Muscle layer of colon (tissue), 2 donors: ENCODE results near the gene ITM2C.

Source experiments
- H3K27ac ChIP-seq: one replicate; pipeline ENCODE4 v1.7.0; 2013; ENCODE audit warnings: low read depth, mild to moderate bottlenecking, low read length, moderate library complexity
- H3K27me3 ChIP-seq, 2 donors: one replicate each; pipeline ENCODE4 v1.7.0; 2013; ENCODE audit warnings: low read length in 2 of 2, mild to moderate bottlenecking in 2 of 2; ENCODE audit not compliant: insufficient read depth in 2 of 2, control insufficient read depth in 1 of 2
- H3K36me3 ChIP-seq: one replicate; pipeline ENCODE4 v1.7.0; 2013; ENCODE audit warnings: mild to moderate bottlenecking, low read length; ENCODE audit not compliant: insufficient read depth
- H3K4me1 ChIP-seq: one replicate; pipeline ENCODE4 v1.7.0; 2013; ENCODE audit warnings: mild to moderate bottlenecking, low read length; ENCODE audit not compliant: insufficient read depth
- H3K4me3 ChIP-seq, 2 donors: one replicate each; pipeline ENCODE4 v1.7.0; 2013; ENCODE audit warnings: low read length in 2 of 2, low read depth in 1 of 2, mild to moderate bottlenecking in 1 of 2, moderate library complexity in 1 of 2
- H3K9ac ChIP-seq: one replicate; pipeline ENCODE4 v1.7.0; 2013; ENCODE audit warnings: low read length
- H3K9me3 ChIP-seq: one replicate; pipeline ENCODE4 v1.7.0; 2013; ENCODE audit warnings: mild to moderate bottlenecking, low read length
- donor health status: abdominal sarcoma.
- donor health status: Adenocarcinoma of cecum.

ITM2C gene

GRCh38 chr2:230898016-230898712 lies 33.4 kb downstream of the ITM2C start:
- Histone ChIP-seq H3K27me3 (no peaks in the 10 kb centered on the region), H3K36me3 (no peaks in the 10 kb centered on the region), H3K4me3 (no peak overlapping the region), H3K9ac (no peak overlapping the region), H3K27ac (no peak overlapping the region), H3K9me3 (no peaks in the 10 kb centered on the region), H3K4me1 (no peaks in the 10 kb centered on the region)

- no peaks in the 10 kb centered on the region for H3K9me3 ChIP-seq
- H3K27ac ChIP-seq = no peak overlapping the region
- H3K4me3 ChIP-seq = no peak overlapping the region
- no peaks in the 10 kb centered on the region for H3K4me1 ChIP-seq
- no peak overlapping the region for H3K9ac ChIP-seq
- no peaks in the 10 kb centered on the region for H3K27me3 ChIP-seq
- H3K36me3 ChIP-seq = no peaks in the 10 kb centered on the region
Observed at GRCh38 chr2:230898713-230899091, 34.0 kb downstream of the ITM2C start.

GRCh38 chr2:230899287-230899686 lies 34.5 kb downstream of the ITM2C start:
- Histone ChIP-seq H3K4me3 (no peak overlapping the region), H3K27ac (no peak overlapping the region), H3K4me1 (no peaks in the 10 kb centered on the region), H3K36me3 (no peaks in the 10 kb centered on the region), H3K9me3 (no peaks in the 10 kb centered on the region), H3K9ac (no peak overlapping the region), H3K27me3 (no peaks in the 10 kb centered on the region)

- no peak overlapping the region for H3K27ac ChIP-seq
- no peaks in the 10 kb centered on the region for H3K9me3 ChIP-seq
- H3K27me3 ChIP-seq = no peaks in the 10 kb centered on the region
- H3K4me1 ChIP-seq = no peaks in the 10 kb centered on the region
- no peak overlapping the region for H3K4me3 ChIP-seq
- H3K9ac ChIP-seq = no peak overlapping the region
- H3K36me3 ChIP-seq = no peaks in the 10 kb centered on the region
Observed at GRCh38 chr2:230899786-230900185, 35.0 kb downstream of the ITM2C start.

- H3K36me3 ChIP-seq = no peaks in the 10 kb centered on the region
- H3K27ac ChIP-seq = no peak overlapping the region
- no peaks in the 10 kb centered on the region for H3K4me1 ChIP-seq
- H3K9ac ChIP-seq = no peak overlapping the region
- H3K27me3 ChIP-seq = no peaks in the 10 kb centered on the region
- no peaks in the 10 kb centered on the region for H3K9me3 ChIP-seq
- no peak overlapping the region for H3K4me3 ChIP-seq
Observed at GRCh38 chr2:230900336-230900995, 35.7 kb downstream of the ITM2C start.

GRCh38 chr2:230901006-230901405 lies 36.3 kb downstream of the ITM2C start:
- Histone ChIP-seq H3K36me3 (no peaks in the 10 kb centered on the region), H3K27ac (no peak overlapping the region), H3K4me3 (no peak overlapping the region), H3K4me1 (no peaks in the 10 kb centered on the region), H3K27me3 (no peaks in the 10 kb centered on the region), H3K9ac (no peak overlapping the region), H3K9me3 (no peaks in the 10 kb centered on the region)

- H3K9me3 ChIP-seq = no peaks in the 10 kb centered on the region
- no peaks in the 10 kb centered on the region for H3K4me1 ChIP-seq
- H3K27ac ChIP-seq = no peak overlapping the region
- H3K9ac ChIP-seq = no peak overlapping the region
- no peak overlapping the region for H3K4me3 ChIP-seq
- no peaks in the 10 kb centered on the region for H3K27me3 ChIP-seq
- H3K36me3 ChIP-seq = no peaks in the 10 kb centered on the region
Observed at GRCh38 chr2:230902180-230902899, 37.6 kb downstream of the ITM2C start.

- no peak overlapping the region for H3K9ac ChIP-seq
- no peak overlapping the region for H3K4me3 ChIP-seq
- H3K27ac ChIP-seq = no peak overlapping the region
- no peaks in the 10 kb centered on the region for H3K9me3 ChIP-seq
- no peaks in the 10 kb centered on the region for H3K36me3 ChIP-seq
- H3K27me3 ChIP-seq = no peaks in the 10 kb centered on the region
- H3K4me1 ChIP-seq = no peaks in the 10 kb centered on the region
Observed at GRCh38 chr2:230903231-230904150, 38.7 kb downstream of the ITM2C start.

GRCh38 chr2:230904856-230905447 lies 40.2 kb downstream of the ITM2C start:
- no peak overlapping the region for H3K9ac ChIP-seq
- H3K4me3 ChIP-seq = no peak overlapping the region
- no peaks in the 10 kb centered on the region for H3K36me3 ChIP-seq
- no peak overlapping the region for H3K27ac ChIP-seq
- no peaks in the 10 kb centered on the region for H3K27me3 ChIP-seq
- H3K4me1 ChIP-seq = no peaks in the 10 kb centered on the region
- H3K9me3 ChIP-seq = no peaks in the 10 kb centered on the region

GRCh38 chr2:230905448-230906421 lies 41.0 kb downstream of the ITM2C start:
- Histone ChIP-seq H3K9me3 (no peaks in the 10 kb centered on the region), H3K4me1 (no peaks in the 10 kb centered on the region), H3K9ac (no peak overlapping the region), H3K36me3 (no peaks in the 10 kb centered on the region), H3K27ac (no peak overlapping the region), H3K27me3 (no peaks in the 10 kb centered on the region), H3K4me3 (no peak overlapping the region)
